Liver (tissue), 9 donors: ENCODE results near the gene PROCA1. TPM values are rescaled to one million over a fixed set of nuclear protein-coding genes. Genes with fewer than 3 reads are reported as not detected.

ENCODE experiments used
- DNase-seq: peaks from one replicate; pipeline ENCODE4 v3.0.0-alpha.2; 2017; ENCODE audit warnings: low spot score
- H3K27ac ChIP-seq, 2 donors: one replicate each; pipeline ENCODE4 v1.7.0; 2013; ENCODE audit warnings: inconsistent platforms in 2 of 2, low read length in 2 of 2, control low read depth in 1 of 2, low read depth in 1 of 2, mild to moderate bottlenecking in 1 of 2
- H3K27me3 ChIP-seq, 4 donors: one replicate each; pipeline versions ENCODE4 v1.6.1 to v1.7.0; 2013; ENCODE audit warnings: low read length in 3 of 4, inconsistent platforms in 1 of 4, mild to moderate bottlenecking in 1 of 4, moderate library complexity in 1 of 4; ENCODE audit not compliant: control insufficient read depth in 4 of 4, insufficient read depth in 4 of 4
- H3K36me3 ChIP-seq, 4 donors: one replicate each; pipeline versions ENCODE4 v1.6.1 to v1.7.0; 2013; ENCODE audit warnings: low read length in 3 of 4, mild to moderate bottlenecking in 3 of 4, low read depth in 1 of 4, moderate library complexity in 1 of 4; ENCODE audit not compliant: control insufficient read depth in 4 of 4, insufficient read depth in 3 of 4
- H3K4me1 ChIP-seq, 4 donors: one replicate each; pipeline versions ENCODE4 v1.6.1 to v1.7.0; 2013; ENCODE audit warnings: low read length in 3 of 4, mild to moderate bottlenecking in 3 of 4, moderate library complexity in 1 of 4; ENCODE audit not compliant: control insufficient read depth in 4 of 4, insufficient read depth in 4 of 4
- H3K4me3 ChIP-seq, 3 donors: one replicate each; pipeline versions ENCODE4 v1.6.1 to v1.7.0; 2013; ENCODE audit warnings: low read length in 3 of 3, control low read depth in 1 of 3, low read depth in 1 of 3, mild to moderate bottlenecking in 1 of 3
- H3K9ac ChIP-seq, 2 donors: one replicate each; pipeline ENCODE4 v1.7.0; 2013; ENCODE audit warnings: low read length in 2 of 2, mild to moderate bottlenecking in 2 of 2, moderate library complexity in 2 of 2, control low read depth in 1 of 2, low read depth in 1 of 2
- H3K9me3 ChIP-seq, 4 donors: one replicate each; pipeline versions ENCODE4 v1.6.1 to v1.7.0; 2013; ENCODE audit warnings: low read length in 3 of 4; ENCODE audit not compliant: control insufficient read depth in 4 of 4
- EGR1 ChIP-seq, 2 donors: IDR thresholded peaks; 2 replicates each; pipeline ENCODE4 v1.6.1; 2016 to 2018; ENCODE audit warnings: antibody characterized with exemption in 2 of 2, low read depth in 2 of 2
- FOXA1 ChIP-seq: IDR thresholded peaks from 2 replicates; pipeline ENCODE4 v1.6.1; 2016; ENCODE audit warnings: antibody characterized with exemption
- FOXA2 ChIP-seq: IDR thresholded peaks from 2 replicates; pipeline ENCODE4 v1.6.1; 2016; ENCODE audit warnings: antibody characterized with exemption
- GABPA ChIP-seq, 2 donors: IDR thresholded peaks in 1 of 2; conservative IDR thresholded peaks in 1 of 2; 2 replicates each; pipeline ENCODE4 v1.6.1; 2016; ENCODE audit warnings: antibody characterized with exemption in 2 of 2, mild to moderate bottlenecking in 1 of 2, moderate library complexity in 1 of 2
- HNF4A ChIP-seq, 2 donors: conservative IDR thresholded peaks; 2 replicates each; pipeline ENCODE4 v1.6.1; 2016; ENCODE audit warnings: antibody characterized with exemption in 2 of 2, mild to moderate bottlenecking in 2 of 2
- HNF4G ChIP-seq: IDR thresholded peaks from 2 replicates; pipeline ENCODE4 v1.6.1; 2016; ENCODE audit warnings: antibody characterized with exemption
- JUND ChIP-seq, 2 donors: IDR thresholded peaks; 2 replicates each; pipeline ENCODE4 v1.6.1; 2016; ENCODE audit warnings: antibody characterized with exemption in 2 of 2
- NR2F2 ChIP-seq: IDR thresholded peaks from 2 replicates; pipeline ENCODE4 v1.6.1; 2016; ENCODE audit warnings: antibody characterized with exemption
- RAD21 ChIP-seq, 2 donors: IDR thresholded peaks; 2 replicates each; pipeline ENCODE4 v1.6.1; 2016; ENCODE audit warnings: antibody characterized with exemption in 2 of 2, mild to moderate bottlenecking in 2 of 2
- RXRA ChIP-seq, 2 donors: IDR thresholded peaks; 2 replicates each; pipeline ENCODE4 v1.6.1; 2017 to 2018; ENCODE audit warnings: antibody characterized with exemption in 2 of 2, mild to moderate bottlenecking in 1 of 2
- SP1 ChIP-seq: IDR thresholded peaks from 2 replicates; pipeline ENCODE4 v1.6.1; 2018; ENCODE audit warnings: antibody characterized with exemption, mild to moderate bottlenecking
- TAF1 ChIP-seq: conservative IDR thresholded peaks from 2 replicates; pipeline ENCODE4 v1.6.1; 2016; ENCODE audit warnings: antibody characterized with exemption, mild to moderate bottlenecking
- YY1 ChIP-seq: IDR thresholded peaks from 2 replicates; pipeline ENCODE4 v1.6.1; 2016; ENCODE audit warnings: antibody characterized with exemption, mild to moderate bottlenecking
- WGBS: extraction: QIAGEN DNeasy Blood & Tissue Kit; methylation state at CpG from one replicate; pipeline ENCODE4 v1.1.7; 2013; 5-methylcytosine and 5-hydroxymethylcytosine counted together
- polyA plus RNA-seq, 2 donors: library from polyadenylated mRNA; stranded (reverse) in 1 of 2; unstranded in 1 of 2; fragments of 200-250 nt in 1 of 2; fragments of >200 nt in 1 of 2; fragmentation: Nextera tagmentation in 1 of 2; extraction: Ambion mirVana in 1 of 2; gene quantifications; one replicate each; pipeline versions ENCODE4 v1.2.1 to v1.2.3, GENCODE V29; 2013 to 2015
- total RNA-seq, 2 donors: library from RNA; depleted of rRNA; stranded (reverse); fragments of >200 nt; gene quantifications; one replicate each; pipeline ENCODE4 v1.2.3, GENCODE V29; 2014
- TF ChIP-seq, protein P1 (sequence below): fragments of 150-350 bp; IDR thresholded peaks from 2 replicates; pipeline ENCODE4 v1.5.1; 2017; ENCODE audit warnings: improper control_type of control experiment, low read depth, low read length; ENCODE audit not compliant: missing input control
- TF ChIP-seq, protein P2 (sequence below): IDR thresholded peaks from 2 replicates; pipeline ENCODE4 v1.6.1; 2016; ENCODE audit warnings: antibody characterized with exemption, mild to moderate bottlenecking
- TF ChIP-seq, protein P3 (sequence below): IDR thresholded peaks from 2 replicates; pipeline ENCODE4 v1.6.1; 2016; ENCODE audit warnings: antibody characterized with exemption
- TF ChIP-seq, protein P4 (sequence below): IDR thresholded peaks from 2 replicates; pipeline ENCODE4 v1.6.1; 2016; ENCODE audit warnings: antibody characterized with exemption
- TF ChIP-seq, protein P5 (sequence below): IDR thresholded peaks from 2 replicates; pipeline ENCODE4 v1.6.1; 2016; ENCODE audit warnings: antibody characterized with exemption
- donor health status: healthy.
- donor health status: healthy.
- donor health status: healthy.
- donor health status: healthy.
- donor health status: healthy.

The PROCA1 gene
- total and polyA plus RNA-seq, 4 donors, result 0.16 to 0.65 (median 0.35) TPM

DNA sequence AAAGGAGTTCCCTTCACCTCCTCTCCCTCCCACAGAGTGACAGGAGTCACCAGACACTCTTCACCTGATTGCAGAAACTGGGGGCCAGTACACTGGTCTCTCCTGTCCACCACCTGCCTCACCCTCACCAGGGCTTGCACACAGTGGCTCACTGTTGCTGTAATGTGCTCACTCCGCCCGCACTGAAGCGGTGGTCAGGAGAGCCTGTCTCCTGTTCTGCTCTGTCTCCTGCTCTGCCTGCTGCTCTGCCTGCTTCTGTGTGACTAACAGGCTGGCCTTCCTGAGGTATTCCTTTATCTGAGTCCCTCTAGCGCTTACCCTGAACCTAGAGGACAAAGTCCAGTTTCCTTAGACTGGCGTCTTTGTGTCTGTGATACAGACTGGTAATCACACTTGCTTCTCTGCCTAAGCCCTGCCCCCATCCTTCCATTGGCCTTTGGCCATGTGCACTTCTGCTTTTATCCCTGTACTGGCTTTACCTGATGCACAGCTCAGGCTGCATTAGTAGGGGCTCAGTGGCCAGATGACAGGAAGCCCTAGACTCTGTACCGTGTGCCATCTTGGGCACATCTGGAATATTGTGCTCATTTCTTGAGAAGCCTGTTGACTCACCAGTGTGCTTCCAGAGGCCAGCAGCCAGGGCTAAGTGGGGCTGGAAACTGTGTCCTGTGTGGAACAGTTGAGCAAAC is 13.3 kb downstream of the PROCA1 start:
- TF ChIP-seq SP1, result peak; percentile 97
- TF ChIP-seq HNF4A (conservative IDR thresholded peaks at IDR 0.05), result peak; percentile 98 to 99
- peak; percentile 63 to 71 for TF ChIP-seq RXRA (IDR thresholded peaks at IDR 0.05)
- peak; percentile 29 for TF ChIP-seq NR2F2
- peak; percentile 98 for TF ChIP-seq HNF4G
- peak; percentile 92 for TF ChIP-seq TAF1
- TF ChIP-seq, protein P1, sequence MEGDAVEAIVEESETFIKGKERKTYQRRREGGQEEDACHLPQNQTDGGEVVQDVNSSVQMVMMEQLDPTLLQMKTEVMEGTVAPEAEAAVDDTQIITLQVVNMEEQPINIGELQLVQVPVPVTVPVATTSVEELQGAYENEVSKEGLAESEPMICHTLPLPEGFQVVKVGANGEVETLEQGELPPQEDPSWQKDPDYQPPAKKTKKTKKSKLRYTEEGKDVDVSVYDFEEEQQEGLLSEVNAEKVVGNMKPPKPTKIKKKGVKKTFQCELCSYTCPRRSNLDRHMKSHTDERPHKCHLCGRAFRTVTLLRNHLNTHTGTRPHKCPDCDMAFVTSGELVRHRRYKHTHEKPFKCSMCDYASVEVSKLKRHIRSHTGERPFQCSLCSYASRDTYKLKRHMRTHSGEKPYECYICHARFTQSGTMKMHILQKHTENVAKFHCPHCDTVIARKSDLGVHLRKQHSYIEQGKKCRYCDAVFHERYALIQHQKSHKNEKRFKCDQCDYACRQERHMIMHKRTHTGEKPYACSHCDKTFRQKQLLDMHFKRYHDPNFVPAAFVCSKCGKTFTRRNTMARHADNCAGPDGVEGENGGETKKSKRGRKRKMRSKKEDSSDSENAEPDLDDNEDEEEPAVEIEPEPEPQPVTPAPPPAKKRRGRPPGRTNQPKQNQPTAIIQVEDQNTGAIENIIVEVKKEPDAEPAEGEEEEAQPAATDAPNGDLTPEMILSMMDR, result no peak
- TF ChIP-seq, protein P2, sequence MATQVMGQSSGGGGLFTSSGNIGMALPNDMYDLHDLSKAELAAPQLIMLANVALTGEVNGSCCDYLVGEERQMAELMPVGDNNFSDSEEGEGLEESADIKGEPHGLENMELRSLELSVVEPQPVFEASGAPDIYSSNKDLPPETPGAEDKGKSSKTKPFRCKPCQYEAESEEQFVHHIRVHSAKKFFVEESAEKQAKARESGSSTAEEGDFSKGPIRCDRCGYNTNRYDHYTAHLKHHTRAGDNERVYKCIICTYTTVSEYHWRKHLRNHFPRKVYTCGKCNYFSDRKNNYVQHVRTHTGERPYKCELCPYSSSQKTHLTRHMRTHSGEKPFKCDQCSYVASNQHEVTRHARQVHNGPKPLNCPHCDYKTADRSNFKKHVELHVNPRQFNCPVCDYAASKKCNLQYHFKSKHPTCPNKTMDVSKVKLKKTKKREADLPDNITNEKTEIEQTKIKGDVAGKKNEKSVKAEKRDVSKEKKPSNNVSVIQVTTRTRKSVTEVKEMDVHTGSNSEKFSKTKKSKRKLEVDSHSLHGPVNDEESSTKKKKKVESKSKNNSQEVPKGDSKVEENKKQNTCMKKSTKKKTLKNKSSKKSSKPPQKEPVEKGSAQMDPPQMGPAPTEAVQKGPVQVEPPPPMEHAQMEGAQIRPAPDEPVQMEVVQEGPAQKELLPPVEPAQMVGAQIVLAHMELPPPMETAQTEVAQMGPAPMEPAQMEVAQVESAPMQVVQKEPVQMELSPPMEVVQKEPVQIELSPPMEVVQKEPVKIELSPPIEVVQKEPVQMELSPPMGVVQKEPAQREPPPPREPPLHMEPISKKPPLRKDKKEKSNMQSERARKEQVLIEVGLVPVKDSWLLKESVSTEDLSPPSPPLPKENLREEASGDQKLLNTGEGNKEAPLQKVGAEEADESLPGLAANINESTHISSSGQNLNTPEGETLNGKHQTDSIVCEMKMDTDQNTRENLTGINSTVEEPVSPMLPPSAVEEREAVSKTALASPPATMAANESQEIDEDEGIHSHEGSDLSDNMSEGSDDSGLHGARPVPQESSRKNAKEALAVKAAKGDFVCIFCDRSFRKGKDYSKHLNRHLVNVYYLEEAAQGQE, result peak; percentile 76
- TF ChIP-seq, protein P3, sequence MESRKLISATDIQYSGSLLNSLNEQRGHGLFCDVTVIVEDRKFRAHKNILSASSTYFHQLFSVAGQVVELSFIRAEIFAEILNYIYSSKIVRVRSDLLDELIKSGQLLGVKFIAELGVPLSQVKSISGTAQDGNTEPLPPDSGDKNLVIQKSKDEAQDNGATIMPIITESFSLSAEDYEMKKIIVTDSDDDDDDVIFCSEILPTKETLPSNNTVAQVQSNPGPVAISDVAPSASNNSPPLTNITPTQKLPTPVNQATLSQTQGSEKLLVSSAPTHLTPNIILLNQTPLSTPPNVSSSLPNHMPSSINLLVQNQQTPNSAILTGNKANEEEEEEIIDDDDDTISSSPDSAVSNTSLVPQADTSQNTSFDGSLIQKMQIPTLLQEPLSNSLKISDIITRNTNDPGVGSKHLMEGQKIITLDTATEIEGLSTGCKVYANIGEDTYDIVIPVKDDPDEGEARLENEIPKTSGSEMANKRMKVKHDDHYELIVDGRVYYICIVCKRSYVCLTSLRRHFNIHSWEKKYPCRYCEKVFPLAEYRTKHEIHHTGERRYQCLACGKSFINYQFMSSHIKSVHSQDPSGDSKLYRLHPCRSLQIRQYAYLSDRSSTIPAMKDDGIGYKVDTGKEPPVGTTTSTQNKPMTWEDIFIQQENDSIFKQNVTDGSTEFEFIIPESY, result no peak
- TF ChIP-seq EGR1 (IDR thresholded peaks at IDR 0.05; ENCODE audit: low read depth in 2 of 2), result no peak
- TF ChIP-seq, protein P4, sequence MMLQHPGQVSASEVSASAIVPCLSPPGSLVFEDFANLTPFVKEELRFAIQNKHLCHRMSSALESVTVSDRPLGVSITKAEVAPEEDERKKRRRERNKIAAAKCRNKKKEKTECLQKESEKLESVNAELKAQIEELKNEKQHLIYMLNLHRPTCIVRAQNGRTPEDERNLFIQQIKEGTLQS, result no peak
- TF ChIP-seq JUND (IDR thresholded peaks at IDR 0.05), result peak; percentile 72 to 79
- no peak for TF ChIP-seq GABPA (IDR thresholded peaks at IDR 0.05 in 1 of 2, conservative IDR thresholded peaks at IDR 0.05 in 1 of 2)
- no peak for TF ChIP-seq FOXA1
- TF ChIP-seq, protein P5, sequence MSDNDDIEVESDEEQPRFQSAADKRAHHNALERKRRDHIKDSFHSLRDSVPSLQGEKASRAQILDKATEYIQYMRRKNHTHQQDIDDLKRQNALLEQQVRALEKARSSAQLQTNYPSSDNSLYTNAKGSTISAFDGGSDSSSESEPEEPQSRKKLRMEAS, result peak; percentile 67
- peak; percentile 38 for TF ChIP-seq YY1
- peak in 1 of 2 donors; percentile 64 for TF ChIP-seq RAD21 (IDR thresholded peaks at IDR 0.05)
- no peak for TF ChIP-seq FOXA2
- no peaks in the 10 kb centered on the region for H3K27me3 ChIP-seq
- WGBS, result 46% methylated on average over 6 of the region's 6 CpGs
- H3K9ac ChIP-seq, result no peak overlapping the region
- H3K27ac ChIP-seq, result peak overlapping the region in 1 of 2 donors; percentile 48
- H3K4me1 ChIP-seq, result peaks cover 4 to 20% (median 16%) of the 10 kb centered on the region in 4 donors
- DNase-seq, result peak; percentile 58
- peaks cover 17 to 94% (median 75%) of the 10 kb centered on the region in 4 donors for H3K36me3 ChIP-seq
- H3K4me3 ChIP-seq, result no peak overlapping the region
- no peaks in the 10 kb centered on the region for H3K9me3 ChIP-seq
